GM12872 (cell line): ENCODE measurements around the gene GRM3.

Experiments used
- CTCF ChIP-seq: IDR thresholded peaks from 3 replicates; pipeline ENCODE4 v1.5.1; 2011; ENCODE audit warnings: low read depth, mild to moderate bottlenecking, low read length, moderate library complexity; ENCODE audit not compliant: insufficient read depth

GRM3 gene

GRCh38 chr7:86708031-86708680, 64.4 kb downstream of the GRM3 start:
- TF ChIP-seq CTCF, result no peak

DNA sequence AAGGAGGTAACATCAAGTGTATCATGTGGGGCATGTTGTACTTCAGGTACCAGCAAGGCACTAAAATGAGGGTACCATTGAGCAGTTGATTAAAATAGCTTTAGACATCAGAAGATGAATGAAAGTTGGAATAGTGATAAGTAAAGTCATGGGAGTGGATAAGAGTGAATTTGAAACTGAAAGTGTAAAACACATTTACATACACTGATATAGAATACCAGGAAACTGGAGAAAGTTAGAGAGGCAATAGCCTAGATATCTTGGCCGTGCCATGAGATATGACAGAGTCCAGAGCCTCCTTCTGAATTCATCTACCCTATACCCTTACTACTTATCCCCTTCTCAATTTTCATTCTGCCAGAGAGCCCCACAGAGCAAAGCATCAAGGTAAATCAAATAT, 76.6 kb downstream of the GRM3 start:
- TF ChIP-seq CTCF, result no peak

- TF ChIP-seq CTCF, result no peak
Observed at GRCh38 chr7:86733783-86734182, 90.1 kb downstream of the GRM3 start.

- no peak for TF ChIP-seq CTCF
Observed at GRCh38 chr7:86745013-86745745, 101.5 kb downstream of the GRM3 start.

DNA sequence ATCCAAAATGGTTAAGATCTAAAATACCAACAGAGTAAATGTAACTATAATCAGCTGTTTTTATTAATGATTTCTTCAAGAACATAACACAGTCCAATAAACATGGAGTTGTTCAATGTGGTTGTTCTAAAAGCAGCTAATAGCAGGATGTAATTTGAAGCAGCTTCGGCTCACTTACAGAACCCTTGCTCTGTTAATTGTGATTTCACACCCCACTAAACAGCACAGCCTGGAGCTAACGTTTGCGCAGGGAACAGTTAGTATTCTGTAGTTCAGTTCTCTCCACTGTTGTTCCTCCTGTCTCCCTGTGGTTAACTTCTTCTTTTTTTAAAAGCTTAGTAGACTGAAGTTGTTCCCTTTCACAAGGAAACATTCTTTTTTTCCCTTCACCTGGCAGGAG, 104.0 kb downstream of the GRM3 start:
- no peak for TF ChIP-seq CTCF

GRCh38 chr7:86748201-86748600, 104.5 kb downstream of the GRM3 start:
- TF ChIP-seq CTCF, result no peak

GRCh38 chr7:86748843-86749719, 105.4 kb downstream of the GRM3 start:
- no peak for TF ChIP-seq CTCF
